T-helper 2 cell treated with Interferon-gamma antibody and Interleukin-4, amounts not matched to agents 100 ng/mL and 5 ng/mL, for 36 hours (primary cell): ENCODE results near the gene FREM2. TPM values are rescaled to one million over a fixed set of nuclear protein-coding genes. Genes with fewer than 3 reads are reported as not detected.

Experiments used
- intact Hi-C: fragments of 100-400 bp; cut with micrococcal nuclease; formaldehyde crosslinking; loops from one replicate; pipeline ENCODE4 v1.15.1; 2023
- total RNA-seq: library from RNA; stranded (reverse); gene quantifications from 2 replicates; pipeline ENCODE4 v1.2.3, GENCODE V29; 2022

FREM2 gene
- total RNA-seq, 1 donor from 2014 or later: 0.02 TPM

DNA sequence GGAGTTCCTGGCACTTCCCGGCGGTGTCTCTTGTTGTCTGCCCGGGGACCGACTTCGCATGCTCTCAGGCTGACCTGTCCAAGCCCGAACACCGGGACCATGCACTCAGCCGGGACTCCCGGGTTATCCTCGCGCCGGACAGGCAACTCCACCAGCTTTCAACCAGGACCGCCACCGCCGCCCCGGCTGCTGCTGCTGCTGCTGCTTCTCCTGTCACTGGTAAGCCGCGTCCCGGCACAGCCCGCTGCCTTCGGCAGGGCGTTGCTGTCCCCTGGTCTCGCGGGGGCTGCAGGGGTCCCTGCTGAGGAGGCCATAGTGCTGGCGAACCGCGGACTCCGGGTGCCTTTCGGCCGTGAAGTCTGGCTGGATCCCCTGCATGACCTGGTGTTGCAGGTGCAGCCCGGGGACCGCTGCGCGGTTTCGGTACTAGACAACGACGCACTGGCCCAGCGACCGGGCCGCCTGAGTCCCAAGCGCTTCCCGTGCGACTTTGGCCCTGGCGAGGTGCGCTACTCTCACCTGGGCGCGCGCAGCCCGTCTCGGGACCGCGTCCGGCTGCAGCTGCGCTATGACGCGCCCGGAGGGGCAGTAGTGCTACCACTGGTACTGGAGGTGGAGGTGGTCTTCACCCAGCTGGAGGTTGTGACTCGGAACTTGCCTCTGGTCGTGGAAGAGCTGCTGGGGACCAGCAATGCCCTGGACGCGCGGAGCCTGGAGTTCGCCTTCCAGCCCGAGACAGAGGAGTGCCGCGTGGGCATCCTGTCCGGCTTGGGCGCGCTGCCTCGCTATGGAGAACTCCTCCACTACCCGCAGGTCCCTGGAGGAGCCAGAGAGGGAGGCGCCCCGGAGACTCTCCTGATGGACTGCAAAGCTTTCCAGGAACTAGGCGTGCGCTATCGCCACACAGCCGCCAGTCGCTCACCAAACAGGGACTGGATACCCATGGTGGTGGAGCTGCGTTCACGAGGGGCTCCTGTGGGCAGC lies 661 bp downstream of the FREM2 start:
- intact Hi-C loops: no loop called here

DNA sequence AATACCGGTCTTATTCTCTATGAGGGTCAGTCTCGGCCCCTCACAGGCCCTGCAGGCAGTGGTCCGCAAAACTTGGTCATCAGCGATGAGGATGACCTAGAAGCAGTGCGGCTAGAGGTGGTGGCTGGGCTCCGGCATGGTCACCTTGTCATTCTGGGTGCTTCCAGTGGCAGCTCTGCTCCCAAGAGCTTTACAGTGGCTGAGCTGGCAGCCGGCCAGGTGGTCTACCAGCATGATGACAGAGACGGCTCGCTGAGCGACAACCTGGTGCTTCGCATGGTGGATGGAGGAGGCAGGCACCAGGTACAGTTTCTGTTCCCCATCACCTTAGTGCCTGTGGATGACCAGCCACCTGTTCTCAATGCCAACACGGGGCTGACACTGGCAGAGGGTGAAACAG lies 1.8 kb downstream of the FREM2 start:
- intact Hi-C loops: no loop called here

DNA sequence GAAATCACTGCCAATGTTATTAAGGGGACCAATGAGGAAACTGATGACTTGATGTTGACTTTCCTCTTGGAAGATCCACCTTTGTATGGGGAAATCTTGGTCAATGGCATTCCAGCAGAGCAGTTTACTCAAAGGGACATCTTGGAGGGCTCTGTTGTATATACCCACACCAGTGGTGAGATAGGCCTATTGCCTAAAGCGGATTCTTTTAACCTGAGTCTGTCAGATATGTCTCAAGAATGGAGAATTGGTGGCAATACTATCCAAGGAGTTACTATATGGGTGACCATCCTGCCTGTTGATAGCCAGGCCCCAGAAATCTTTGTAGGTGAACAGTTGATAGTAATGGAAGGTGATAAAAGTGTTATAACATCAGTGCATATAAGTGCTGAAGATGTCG lies 3.4 kb downstream of the FREM2 start:
- intact Hi-C loops: no loop called here

DNA sequence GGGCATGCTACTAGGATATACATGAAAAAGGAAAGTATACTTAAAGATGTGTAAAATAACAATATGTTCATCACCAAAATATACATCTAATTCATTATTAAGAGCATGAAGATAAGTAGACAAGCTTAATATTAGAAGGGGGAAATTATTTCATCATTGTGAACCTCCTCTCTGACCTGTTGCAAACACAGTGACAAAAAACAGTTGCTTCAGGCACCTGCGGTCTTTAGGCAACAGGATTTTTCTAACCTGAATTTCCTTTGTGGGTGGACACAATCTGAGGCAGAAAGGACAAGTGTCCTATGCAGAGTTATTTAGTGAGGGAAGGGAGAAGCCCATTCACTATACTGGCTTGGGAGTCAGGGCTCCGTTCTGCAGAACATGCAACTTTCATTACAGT lies 6.3 kb downstream of the FREM2 start:
- intact Hi-C loops: no loop called here

DNA sequence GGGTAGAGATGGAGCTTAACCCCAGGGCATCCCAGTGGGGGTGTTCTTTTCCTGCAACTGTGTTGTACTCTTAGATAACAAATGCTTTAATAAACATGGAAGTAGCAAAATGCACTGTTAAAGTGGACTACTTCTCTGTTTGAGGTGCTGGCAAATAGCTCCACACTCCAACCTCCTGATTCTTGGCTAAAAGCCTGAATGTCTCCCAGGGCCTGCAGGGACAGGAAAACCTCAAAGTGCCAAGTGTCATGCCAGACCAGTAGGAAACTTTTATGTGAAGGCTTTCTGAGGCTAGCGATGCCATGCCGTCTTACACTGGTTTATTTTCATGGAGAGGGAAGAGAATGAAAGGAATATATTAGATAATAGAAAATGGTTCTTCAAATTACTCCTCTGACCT lies 6.8 kb downstream of the FREM2 start:
- intact Hi-C loops: no loop called here

DNA sequence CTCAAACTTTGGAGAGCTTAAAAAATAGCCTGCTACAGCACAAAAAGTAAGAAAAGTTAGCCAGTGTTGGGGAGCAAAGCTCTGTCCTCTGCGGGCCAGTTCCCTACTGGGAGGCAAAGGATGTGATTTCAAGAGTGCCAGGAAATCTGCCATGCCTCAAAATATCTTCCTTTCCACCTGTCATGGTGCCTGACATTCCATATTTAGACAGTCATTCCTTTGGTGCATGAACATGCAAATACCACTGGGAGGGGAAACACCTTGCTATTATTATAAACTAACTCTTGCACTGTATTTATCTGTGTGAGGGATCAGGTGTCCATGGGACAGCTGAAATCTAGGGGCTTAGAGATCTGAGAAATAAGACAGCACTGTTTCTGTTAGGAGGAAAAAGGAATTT lies 10.3 kb downstream of the FREM2 start:
- intact Hi-C loops: no loop called here

DNA sequence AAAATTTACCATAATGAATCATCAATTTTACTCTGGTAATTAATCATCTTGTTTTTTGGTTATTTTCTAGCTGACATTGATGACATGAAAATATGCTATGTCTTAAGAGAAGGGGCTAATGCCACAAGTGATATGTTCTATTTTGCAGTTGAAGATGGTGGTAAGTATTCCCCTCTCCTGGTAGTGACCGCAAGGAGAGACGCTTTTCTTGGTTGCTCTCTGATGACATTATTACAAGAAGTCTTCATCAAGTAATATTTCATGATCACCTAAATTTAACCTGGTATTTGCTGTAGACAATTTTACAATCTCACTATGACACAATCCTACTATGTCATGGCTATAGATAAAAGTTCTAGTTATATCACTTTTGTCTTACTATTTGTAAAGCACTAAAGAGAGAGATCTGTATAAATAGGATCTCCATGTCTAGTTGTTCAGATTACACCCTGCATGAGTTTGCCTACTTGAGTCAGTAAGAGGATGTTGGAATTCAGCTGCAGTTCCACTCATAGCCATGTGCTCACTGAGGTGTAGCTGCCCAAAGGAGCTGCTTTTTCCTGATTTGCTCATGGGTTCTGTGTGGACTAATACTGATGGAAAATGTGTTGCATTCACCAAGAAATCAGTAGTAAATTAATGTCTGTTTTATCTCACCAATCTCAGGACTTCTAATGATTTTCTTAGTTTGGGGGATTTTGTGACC lies 10.9 kb downstream of the FREM2 start:
- intact Hi-C loops: no loop called here

DNA sequence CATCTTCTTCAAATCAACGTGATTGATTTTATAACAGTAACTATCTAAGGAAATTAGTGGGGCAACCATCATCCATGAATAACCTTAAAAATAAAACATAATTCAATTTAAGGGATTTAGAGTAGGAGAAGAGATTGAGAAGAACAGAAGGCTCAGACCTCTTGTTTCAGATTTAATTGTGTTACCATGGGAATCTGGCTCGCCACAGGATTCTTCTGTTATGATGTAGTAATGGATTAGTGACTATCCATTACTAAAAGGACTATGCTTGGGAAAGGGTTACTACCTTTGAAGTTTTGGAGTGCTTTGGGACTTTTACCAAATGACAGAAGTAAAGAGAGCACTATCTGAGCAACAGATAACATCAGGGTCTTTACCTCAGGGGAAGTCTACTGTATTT lies 13.2 kb downstream of the FREM2 start:
- intact Hi-C loops: no loop called here

DNA sequence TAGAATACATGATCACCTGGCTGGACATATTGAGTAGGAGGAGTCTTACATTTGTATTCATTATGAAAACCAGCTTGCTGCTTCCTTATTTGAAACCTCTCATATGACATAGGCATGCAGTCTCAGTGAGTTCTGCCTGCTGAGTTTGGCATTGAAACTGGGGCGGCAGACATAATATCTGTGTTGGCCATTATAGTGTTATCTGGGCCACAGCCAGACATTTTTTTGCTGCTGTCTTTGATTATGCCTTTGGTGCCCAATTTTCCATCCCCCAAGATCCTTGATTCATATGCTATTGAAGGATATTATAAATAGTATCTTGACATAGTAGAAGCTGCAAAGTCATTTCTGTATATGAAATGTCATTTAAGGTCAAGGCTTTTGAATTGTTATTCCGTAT lies 15.8 kb downstream of the FREM2 start:
- intact Hi-C loops: no loop called here

DNA sequence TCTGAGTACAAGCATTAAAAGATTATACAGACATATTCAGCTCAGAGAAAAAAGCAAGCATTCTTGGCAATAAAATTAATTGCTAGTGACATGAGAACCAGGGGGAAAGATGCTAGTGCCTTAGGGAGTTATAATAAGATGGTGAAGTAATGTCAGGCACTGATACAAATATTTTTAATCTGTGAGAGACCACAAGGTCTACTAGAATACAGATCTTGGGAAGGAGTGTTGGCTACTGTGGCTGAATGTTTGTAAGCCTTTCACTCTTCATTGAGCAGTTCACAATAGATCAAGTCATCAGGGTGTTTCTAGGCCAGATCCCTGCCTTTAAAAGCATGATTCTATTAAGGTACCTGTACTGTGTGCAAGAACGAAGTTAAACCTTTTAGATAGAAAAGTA lies 16.4 kb downstream of the FREM2 start:
- intact Hi-C loops: no loop called here

DNA sequence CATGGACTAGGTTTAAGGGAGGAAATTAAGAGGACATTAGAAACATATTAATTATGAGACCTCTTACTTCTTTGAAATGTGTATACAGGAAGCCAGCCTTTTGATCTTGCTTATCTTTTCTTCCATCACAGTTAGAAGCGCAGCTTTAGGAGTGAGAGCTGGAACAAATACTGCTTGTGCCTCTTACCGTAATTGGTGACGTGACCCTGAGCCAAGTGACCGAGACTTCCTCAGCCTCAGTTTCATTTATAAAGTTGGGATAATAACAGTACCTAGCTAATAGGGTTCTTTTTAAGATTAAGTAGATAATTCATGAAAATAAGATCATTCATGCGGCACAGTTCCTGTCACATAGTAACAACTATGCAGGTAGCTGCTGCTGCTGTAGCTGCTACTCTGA lies 18.5 kb downstream of the FREM2 start:
- intact Hi-C loops: no loop called here

DNA sequence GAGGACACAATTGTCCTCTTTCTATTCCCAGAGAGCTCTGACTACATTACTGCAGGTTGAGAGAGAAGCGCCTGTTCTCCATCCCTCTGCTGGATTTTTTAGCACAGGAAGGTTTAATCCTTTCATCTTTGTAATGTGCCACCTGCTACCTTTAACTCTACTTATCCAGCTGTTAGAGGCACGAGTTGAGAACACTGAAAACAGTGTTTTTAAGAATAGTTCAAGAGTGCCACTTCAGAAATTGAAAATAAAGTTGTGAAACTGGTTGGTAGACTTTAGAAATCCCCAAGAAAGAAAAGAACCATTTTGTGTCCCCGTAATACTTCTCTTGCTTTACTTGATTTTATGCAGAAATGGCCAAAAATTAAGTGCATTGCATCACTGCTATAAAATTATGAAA lies 20.6 kb downstream of the FREM2 start:
- intact Hi-C loops: no loop called here

DNA sequence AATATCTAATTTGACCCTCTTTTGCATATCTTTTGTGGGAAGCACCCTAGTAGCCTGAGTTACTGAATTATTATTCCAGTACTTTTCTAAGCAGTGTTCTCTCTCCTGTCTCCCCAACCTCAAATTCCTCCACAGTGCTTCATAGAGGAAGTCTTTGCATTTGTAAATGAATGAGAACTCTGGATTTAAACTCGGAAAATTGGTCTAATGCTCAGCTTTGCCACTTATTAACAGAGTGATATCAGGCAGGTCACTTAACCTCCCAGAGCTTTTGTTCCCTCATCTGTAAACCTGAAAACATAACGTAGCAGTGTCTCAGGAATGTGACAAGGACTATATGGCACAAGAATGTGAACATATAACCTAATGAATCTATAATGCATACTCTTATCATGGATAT lies 26.2 kb downstream of the FREM2 start:
- intact Hi-C loops: no loop called here

DNA sequence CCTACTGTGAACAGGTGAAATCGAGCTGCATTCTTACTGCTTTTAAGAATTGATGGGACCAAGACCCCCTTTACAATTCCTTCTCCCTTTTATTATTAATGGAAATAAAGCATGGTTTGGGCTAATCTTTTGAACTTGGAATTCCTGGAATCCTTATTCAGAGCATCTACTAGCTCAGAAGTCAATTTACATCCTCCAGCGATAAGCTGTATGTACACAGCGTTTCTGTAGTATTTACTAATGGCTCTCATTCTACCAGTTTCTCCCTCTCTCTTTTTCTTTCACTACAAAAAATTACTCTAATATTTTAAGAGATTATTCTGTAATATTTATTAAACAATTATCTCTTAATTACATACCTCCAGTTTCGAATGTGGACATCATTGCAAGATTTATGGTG lies 31.5 kb downstream of the FREM2 start:
- intact Hi-C loops: no loop called here

DNA sequence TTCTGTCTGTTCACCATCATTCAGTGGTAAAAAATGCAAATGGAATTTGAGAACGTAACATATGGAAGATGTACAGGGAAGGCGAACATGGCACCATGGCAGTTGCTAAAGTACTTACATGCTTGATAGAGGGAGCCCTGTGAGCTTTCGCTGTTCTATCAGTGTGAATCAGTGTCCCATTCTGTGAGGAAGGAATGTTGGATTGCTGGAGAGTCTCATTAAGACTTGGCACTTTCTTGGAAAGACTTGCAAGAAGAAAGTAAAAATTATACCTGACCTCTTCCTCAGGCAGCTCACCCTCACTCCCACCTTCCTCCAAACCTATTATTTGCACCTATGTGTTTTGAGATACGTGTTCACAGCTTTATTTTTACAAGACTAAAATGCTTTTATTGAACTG lies 43.5 kb downstream of the FREM2 start:
- intact Hi-C loops: no loop called here

DNA sequence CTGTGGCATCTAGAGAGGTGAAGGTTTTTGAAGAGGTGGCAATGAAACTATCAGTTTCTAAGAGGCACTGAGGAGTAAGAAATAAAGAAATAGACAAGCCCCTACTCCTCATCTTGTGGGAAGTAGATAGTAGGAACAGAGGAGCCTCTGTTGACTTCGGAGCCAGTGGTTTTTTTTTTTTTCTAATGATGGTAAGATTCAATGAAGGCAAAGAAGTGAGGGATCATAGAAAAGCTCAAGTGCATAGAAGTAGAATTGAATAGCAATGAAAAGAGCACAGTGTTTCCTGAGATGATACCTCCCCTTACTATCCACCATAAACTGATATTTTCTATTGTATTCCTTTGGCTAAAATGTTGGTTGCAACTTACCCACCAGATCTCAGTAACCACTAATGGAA lies 46.3 kb downstream of the FREM2 start:
- intact Hi-C loops: no loop called here

DNA sequence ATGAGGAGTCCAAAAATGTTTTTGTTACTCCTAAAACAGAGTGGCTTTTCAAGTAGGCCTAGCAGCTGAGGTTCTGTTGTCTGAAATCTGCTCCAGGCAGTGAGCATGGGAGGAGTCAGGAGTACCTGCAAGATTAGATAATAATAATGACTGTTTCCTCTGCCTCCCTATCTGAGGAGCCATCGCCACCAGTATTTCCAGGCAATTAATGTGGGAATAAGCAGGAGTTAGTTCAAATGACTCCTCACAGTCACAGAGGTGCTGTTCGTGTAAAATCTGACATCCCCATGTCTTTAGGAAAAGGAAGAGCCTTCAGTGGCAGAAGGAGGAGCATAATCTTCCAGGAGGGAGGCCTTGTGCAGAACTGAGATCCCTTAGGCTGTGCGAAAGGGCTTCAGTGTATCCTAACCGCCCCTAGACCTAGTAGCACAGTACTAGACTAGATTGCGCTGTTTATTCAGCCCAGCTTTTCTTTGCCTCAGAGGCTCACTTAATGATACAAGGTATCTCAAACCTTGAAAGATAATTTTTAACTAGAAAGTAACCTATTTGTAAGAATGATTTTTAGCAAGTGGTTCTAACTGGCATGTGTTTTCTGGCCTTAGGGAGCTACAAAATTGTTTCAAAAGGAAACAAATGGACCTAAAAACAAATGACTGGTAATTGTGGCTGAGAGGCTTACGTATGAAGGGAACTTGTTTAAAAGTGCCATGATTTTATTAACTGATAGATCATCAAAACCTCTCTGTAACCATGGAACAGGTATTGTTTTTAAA lies 49.0 kb downstream of the FREM2 start:
- intact Hi-C loops: no loop called here

DNA sequence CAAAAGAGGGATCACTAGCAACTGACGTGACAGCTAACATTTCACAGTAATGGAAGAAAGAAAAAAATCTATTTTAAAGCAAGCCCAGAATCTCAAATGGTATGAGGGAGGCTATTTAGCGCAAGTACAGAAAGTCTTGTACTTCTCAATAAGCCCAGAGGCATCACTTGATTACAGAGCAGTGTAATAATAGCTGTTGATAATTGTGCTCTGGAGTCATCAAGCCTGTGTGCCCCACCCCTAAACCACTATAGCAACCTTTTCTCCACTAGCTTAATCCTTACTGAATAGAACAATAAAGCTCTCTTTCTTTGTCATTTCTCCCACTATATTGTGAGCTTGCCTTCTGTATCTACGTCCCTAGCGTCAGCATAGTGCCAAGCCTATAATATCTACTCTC lies 56.6 kb downstream of the FREM2 start:
- intact Hi-C loops: no loop called here

DNA sequence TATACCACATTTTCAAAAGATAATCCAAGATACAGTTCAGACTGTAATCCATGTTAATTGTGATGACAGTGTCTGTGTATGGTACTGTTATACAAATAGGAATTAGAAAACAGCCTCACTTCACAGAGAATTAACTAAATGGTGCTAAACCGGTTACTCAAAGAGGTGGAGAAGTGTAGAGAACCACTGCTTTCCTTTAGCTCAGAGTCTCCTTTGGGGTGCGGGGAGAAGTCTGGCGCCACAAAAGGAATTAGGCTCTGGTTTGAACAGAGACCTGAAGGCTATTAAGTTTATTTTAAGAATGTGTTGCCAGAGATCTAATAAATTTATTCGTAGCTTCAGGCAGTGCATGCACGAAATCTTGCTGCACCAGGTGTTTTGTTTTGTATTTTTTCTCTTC lies 65.8 kb downstream of the FREM2 start:
- intact Hi-C loops: no loop called here

DNA sequence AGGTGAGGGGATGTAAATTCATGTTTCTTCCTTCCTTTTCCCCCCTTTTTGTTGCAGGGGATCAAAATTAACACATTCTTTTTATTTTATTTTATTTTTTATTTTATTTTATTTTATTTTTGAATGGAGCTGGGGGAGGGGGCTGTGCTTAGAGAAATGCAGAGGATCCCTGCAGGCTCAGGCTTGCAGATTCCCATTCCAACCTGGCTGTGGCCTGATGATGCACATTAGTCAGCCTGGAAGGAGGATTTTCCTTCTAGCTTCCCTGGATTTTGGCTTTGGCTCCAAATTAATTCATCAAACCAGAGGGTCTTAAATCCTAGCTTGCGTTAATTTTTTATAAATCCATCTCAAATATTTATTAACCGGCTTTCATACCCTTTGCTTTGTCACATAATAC lies 67.0 kb downstream of the FREM2 start:
- intact Hi-C loops: no loop called here

DNA sequence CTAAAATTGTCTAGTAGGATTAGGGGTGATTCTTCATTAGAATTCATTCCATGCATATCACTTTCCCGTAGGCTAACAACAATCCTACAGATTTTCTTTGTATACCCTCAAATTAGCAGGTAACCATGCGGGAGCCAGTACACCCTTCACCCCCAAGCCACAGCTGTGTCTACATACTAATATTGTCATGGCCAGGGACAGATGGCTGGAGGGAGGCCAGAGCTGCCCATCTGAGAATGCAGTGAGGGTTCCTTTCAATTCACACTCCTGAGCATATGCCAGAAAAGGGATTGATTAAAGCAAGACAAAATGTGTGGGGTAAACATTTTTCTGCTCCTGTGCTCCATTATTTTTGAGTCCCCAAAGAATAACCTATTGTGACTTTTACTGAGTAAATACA lies 68.9 kb downstream of the FREM2 start:
- intact Hi-C loops: no loop called here

DNA sequence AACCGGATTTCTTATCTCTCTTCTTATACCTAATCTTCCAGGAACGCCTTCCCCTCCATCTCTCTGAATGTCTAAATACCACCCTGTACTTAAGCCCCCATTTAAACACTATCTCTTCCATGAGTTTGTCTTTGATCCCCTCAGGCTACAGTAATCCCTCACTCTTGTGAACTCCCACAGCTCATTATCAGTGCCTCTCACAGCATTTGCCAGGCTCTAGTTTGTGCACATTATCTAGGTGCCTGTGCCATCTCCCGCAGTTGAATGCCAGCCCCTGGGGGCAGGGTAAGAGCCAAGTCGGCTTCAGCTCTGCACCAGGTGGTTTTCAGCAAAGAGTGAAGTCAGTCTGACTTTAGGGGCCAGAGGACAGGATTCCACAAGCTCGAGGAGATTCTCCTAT lies 71.4 kb downstream of the FREM2 start:
- intact Hi-C loops: no loop called here
